Stimulated activated memory B cell treated with anti-CD40 and anti-IgM and Interleukin-4, amounts not matched to agents 10 μg/mL and 1 μg/mL and 100 μg/mL, for 72 hours (primary cell): Measurements from ENCODE around the gene ACADVL.
"Not testable (repeated sequence)": the region's sequence is repeated elsewhere in the genome, so short reads cannot be mapped to it uniquely, and the experiment has no call there.

ENCODE experiments used
- ATAC-seq: fragments of 150-1000 bp; cut with Tn5 transposase; 2 replicates; pipeline ENCODE4 v1.10.0; 2021
- H3K27ac Mint-ChIP-seq: one replicate; pipeline ENCODE4 v1.8.0; 2022; ENCODE audit warnings: mild to moderate bottlenecking, mixed read lengths
- H3K27me3 Mint-ChIP-seq: one replicate; pipeline ENCODE4 v1.8.0; 2022; ENCODE audit warnings: mixed read lengths
- H3K36me3 Mint-ChIP-seq: one replicate; pipeline ENCODE4 v1.8.0; 2022; ENCODE audit warnings: mixed read lengths
- H3K4me1 Mint-ChIP-seq: one replicate; pipeline ENCODE4 v1.8.0; 2022; ENCODE audit warnings: mixed read lengths
- H3K4me3 Mint-ChIP-seq: one replicate; pipeline ENCODE4 v1.8.0; 2022; ENCODE audit warnings: mild to moderate bottlenecking, moderate library complexity, mixed read lengths
- H3K9me3 Mint-ChIP-seq: one replicate; pipeline ENCODE4 v1.8.0; 2022; ENCODE audit warnings: mixed read lengths

ACADVL gene

DNA sequence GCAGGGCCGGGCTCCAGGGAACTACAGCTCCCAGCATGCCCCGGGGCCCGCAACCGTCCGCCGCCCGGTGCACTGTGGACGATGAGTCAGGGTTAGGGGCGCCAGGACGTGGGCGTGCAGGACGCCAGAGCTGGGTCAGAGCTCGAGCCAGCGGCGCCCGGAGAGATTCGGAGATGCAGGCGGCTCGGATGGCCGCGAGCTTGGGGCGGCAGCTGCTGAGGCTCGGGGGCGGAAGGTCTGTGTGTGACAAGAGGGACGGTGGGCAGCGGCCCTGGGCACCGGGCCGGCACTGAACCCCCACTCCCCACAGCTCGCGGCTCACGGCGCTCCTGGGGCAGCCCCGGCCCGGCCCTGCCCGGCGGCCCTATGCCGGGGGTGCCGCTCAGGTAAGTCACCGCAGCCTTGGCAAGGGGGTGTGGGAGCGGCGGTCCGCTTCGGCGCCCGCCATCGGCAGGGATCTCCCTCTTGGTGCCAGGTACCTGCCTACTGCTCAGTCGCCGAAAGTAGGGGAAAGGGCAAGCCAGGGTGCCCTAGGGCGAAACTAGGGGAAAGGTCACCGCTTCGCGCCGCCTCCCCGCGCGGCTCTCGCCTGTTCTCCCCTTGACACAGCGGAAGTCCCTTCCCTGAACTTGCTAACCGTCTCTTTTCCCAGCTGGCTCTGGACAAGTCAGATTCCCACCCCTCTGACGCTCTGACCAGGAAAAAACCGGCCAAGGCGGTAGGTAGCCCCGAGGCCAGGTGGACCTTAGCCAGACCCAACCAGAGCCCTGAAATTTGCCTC is at the start of gene ACADVL, which contains the start of gene DLG4:
Gene ACADVL, plus strand, starts transcription at position 127 of the 781 bp plus-strand sequence. Its CDS starts 47 bp downstream, at position 174.
Gene DLG4, minus strand, starts transcription at position 25 of the 781 bp plus-strand sequence.
- H3K4me1 Mint-ChIP-seq, result peaks cover 55% of the 10 kb centered on the region
- H3K27me3 Mint-ChIP-seq, result no peaks in the 10 kb centered on the region

DNA sequence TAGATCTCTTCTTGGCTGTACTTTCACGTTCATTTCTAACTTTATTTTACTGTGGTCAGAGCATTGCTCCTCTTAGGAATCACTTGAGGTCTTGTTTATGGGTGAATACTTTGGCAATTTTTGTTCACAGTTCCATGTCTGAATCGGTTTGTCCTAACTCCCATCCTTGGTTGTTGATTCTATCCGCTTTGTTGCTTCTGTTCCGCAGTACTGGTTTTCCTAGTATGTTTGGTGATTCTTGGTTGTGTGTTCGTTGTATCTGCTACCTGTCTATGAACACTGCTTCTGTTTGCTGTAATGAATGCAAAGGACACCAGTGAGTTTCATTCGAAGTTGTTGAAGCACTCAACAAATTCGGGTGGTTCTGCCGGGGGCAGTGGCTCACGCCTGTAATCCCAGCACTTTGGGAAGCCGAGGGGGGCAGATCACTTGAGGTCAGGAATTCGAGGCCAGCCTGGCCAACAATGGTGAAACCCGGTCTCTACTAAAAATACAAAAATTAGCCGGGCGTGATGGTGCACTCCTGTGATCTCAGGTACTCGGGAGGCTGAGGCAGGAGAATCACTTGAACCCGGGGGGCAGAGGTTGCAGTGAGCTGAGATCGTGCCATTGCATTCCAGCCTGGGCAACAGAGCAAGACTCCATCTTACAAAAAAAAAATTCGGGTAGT is 47.1 kb upstream of the ACADVL start:
- not testable (repeated sequence) for H3K9me3 Mint-ChIP-seq, H3K4me3 Mint-ChIP-seq, H3K27ac Mint-ChIP-seq, H3K27me3 Mint-ChIP-seq, ATAC-seq, H3K4me1 Mint-ChIP-seq, H3K36me3 Mint-ChIP-seq

More for the DNA sequence above, at the start of gene ACADVL, which contains the start of gene DLG4:
- peaks cover 9% of the 10 kb centered on the region for H3K36me3 Mint-ChIP-seq
- H3K9me3 Mint-ChIP-seq, result no peaks in the 10 kb centered on the region
- ATAC-seq, result peak; percentile 89
- H3K27ac Mint-ChIP-seq, result peak within 1 kb of the TSS; percentile 85
- H3K4me3 Mint-ChIP-seq, result peak within 1 kb of the TSS; percentile 91

DNA sequence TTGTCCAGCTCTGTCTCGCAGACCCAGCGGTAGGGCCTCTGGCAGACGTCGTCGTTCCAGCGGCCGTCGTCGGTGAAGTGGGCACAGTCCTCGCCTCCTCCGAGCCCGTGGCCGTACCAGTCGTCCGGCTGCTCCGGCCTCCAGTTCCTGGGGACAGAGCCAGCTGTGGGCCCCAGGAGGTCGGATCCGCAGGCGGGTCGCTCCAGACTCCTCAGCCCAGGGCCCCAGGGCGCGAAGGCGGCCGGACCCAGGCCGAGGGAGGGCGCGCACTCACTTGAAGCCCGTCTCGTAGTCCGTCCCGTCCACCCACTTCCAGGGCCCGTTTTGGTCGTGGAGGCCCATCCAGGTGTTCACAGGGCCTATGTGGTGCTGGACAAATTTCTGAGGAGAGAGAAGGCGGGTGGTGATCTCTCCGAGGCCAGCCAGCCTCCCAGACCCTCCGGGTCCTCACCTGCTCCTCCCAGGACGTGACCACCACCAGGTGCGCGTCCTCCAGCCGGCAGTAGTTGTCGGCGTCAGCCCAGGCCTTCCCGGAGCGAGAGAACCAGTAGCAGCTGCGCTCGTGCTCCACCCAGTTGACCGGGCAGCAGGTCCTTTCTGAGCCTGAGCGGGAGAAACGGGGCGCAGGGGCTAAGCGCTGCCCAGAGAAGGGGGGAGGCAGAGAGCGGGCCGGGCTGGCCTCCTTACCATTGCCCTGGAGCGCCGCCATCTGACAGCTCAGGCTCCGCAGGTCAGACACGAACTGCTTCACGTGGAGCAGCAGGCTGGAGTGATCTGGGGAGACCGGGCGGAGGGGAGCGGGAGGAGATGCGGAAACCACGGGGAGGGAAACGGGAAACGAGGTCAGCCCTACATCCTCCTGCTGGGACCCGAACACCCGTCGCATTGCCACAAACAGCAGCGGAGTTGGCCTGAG is 45.8 kb upstream of the ACADVL start:
- no peak overlapping the region for H3K4me3 Mint-ChIP-seq
- no peak overlapping the region for H3K27ac Mint-ChIP-seq
- peaks cover 6% of the 10 kb centered on the region for H3K4me1 Mint-ChIP-seq
- H3K36me3 Mint-ChIP-seq, result no peaks in the 10 kb centered on the region
- H3K9me3 Mint-ChIP-seq, result peaks cover 3% of the 10 kb centered on the region
- peaks cover 10% of the 10 kb centered on the region for H3K27me3 Mint-ChIP-seq
- peak; percentile 41 for ATAC-seq

DNA sequence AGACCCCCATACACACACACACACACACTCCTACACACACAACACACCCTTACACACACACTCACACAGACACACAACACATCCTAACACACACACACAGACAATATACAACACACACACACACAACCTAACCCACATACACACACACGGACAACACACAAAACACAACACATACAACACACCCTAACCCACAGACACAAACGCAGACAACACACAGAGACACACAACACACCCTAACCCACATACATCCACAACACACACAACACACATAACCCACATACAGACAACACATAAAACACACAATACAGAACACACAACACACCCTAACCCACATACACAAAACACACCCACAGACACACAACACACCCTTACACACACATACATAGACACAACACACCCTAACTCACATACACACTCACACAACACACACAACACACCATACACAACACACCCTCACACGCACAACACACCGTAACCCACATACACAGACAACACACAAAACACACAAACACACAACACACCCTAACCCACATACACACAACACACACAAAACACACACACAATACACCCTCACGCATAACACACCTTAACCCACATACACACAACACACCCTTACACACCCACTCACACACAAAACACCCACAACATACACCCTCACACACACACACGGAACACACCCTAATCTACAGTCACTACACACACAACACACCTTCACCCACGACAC is 45.0 kb upstream of the ACADVL start:
- Mint-ChIP-seq H3K4me1 (peaks cover 6% of the 10 kb centered on the region), H3K36me3 (no peaks in the 10 kb centered on the region), H3K9me3 (no peaks in the 10 kb centered on the region), H3K4me3 (no peak overlapping the region), H3K27ac (no peak overlapping the region), H3K27me3 (peaks cover 10% of the 10 kb centered on the region)
- no peak for ATAC-seq

DNA sequence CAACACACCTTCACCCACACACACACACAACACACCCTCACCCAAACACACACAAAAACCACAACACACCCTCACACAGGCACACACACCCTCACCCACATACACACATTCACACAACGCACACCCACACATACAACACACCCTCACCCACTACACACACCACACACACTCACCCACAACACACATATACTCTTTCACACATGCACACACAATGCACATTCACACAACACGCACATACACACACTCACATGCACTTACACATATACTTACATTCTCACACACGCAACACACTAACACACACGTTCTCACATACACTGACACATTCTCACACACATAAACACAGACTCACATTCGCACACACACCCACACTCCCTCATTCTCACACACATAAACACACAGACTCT is 44.4 kb upstream of the ACADVL start:
- peaks cover 6% of the 10 kb centered on the region for H3K4me1 Mint-ChIP-seq
- peaks cover 10% of the 10 kb centered on the region for H3K27me3 Mint-ChIP-seq
- no peak for ATAC-seq
- H3K27ac Mint-ChIP-seq, result no peak overlapping the region
- no peaks in the 10 kb centered on the region for H3K36me3 Mint-ChIP-seq
- H3K9me3 Mint-ChIP-seq, result no peaks in the 10 kb centered on the region
- H3K4me3 Mint-ChIP-seq, result no peak overlapping the region

DNA sequence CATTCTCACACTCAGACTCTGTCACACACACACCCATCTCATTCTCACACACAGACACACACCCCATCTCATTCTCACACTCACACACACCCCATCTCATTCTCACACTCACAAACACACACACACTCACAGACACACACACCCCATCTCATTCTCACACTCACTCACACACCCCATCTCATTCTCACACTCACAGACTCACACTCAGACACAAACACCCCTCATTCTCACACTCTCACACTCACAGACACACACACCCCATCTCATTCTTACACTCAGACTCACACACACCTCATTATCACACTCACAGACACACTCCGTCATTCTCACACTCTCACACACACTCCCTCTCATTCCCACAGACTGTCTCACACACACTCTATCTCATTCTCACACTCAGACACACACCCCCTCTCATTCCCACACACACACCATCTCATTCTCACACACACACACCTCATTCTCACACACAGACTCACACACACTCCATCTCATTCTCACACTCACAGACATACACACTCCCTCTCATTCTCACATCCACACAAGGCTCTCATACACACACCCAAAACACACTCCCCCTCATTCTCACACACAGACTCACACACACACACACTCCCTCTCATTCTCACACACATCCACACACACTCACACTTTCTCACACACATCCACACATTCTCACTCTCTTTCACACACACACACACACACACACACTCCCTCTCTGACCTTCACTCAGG is 43.5 kb upstream of the ACADVL start:
- Mint-ChIP-seq H3K36me3 (no peaks in the 10 kb centered on the region), H3K4me1 (peaks cover 6% of the 10 kb centered on the region), H3K27me3 (peaks cover 10% of the 10 kb centered on the region), H3K9me3 (no peaks in the 10 kb centered on the region), H3K27ac (no peak overlapping the region), H3K4me3 (no peak overlapping the region)
- ATAC-seq, result no peak

DNA sequence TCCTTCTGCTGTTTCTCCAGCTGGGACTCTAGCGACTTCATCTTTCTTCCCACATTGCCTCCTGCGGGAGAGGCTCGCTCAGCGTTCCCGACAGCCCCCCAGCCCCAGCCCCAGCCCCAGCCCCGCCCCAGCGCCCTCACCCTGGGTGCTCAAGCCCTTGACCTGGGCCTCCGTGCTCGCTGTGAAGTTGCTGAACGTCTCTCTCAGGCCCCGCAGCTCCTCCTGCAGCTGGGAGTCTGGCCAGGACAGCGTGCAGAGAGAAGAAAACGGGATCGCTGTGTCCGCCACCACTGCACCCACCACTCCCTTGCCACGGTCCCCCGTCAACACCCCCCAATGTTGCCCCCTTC is 42.9 kb upstream of the ACADVL start:
- Mint-ChIP-seq H3K4me1 (peaks cover 6% of the 10 kb centered on the region), H3K9me3 (no peaks in the 10 kb centered on the region), H3K27ac (no peak overlapping the region), H3K4me3 (no peak overlapping the region), H3K27me3 (peaks cover 10% of the 10 kb centered on the region), H3K36me3 (no peaks in the 10 kb centered on the region)
- no peak for ATAC-seq

DNA sequence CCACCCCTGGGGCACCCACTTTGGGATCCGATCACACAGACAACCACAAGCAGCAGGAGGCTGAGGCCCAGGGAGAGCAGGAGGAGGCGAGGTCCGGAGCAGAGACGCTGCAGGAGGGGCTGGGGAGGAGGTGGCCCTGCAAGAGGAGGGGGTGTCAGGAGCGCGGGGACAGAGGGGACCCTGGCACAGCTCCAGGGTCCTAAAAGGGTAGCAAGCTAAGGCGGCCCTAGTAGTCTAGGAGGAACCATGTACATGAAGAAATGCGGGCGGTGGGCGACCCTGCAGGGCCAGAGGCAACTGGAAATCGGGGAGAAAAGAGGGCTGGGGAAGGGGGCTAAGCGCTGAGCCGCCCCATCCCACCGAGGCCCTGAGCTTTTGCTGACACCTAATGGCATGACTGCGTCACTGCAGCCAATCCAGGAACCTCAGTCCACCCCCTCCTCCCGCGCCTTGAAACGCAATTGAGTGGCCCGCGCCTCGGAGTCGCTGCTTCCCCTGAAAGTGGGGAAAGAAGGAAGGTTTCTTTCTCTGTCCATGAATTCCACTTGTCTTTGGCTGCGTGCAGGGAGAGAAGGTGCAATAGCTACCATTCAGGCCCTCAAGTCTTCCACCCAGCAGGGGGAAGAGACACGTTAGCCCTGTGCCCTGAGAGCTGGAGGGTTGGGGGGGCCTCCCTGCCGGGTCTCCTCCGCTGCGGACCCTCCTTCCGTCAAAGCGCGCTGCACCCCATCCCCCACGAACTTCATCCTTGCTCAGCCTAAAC is 42.4 kb upstream of the ACADVL start:
- Mint-ChIP-seq H3K4me1 (peaks cover 6% of the 10 kb centered on the region), H3K4me3 (no peak overlapping the region), H3K27me3 (peaks cover 10% of the 10 kb centered on the region), H3K9me3 (no peaks in the 10 kb centered on the region), H3K36me3 (no peaks in the 10 kb centered on the region), H3K27ac (no peak overlapping the region)
- ATAC-seq, result peak; percentile 72

DNA sequence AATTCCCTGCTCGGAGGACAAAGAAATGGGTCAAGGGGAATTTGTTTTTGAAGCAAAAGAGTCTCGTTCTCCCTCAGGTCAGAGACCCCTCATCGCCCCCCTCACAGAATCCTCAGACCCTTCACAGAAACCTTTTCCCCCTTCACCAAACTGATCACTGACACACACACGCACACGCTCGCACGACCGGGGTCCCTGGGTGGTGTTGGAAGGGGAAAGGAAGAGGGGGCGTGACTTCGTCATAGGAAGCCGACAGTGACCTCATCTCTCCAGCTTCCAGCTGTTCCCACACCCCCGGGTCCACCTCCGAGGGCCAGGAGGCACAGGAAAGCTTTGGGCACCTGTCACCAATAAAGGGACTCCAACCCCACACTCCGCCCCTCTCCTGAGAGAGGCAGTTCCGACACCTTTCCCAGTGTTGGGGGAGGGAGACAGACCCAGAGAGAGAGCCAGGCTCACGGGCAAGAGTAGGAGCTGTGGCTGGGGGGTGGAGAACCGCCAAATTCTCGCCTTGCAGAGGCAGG is 41.7 kb upstream of the ACADVL start:
- no peaks in the 10 kb centered on the region for H3K36me3 Mint-ChIP-seq
- no peaks in the 10 kb centered on the region for H3K9me3 Mint-ChIP-seq
- ATAC-seq, result no peak
- H3K27ac Mint-ChIP-seq, result no peak overlapping the region
- no peak overlapping the region for H3K4me3 Mint-ChIP-seq
- peaks cover 10% of the 10 kb centered on the region for H3K27me3 Mint-ChIP-seq
- peaks cover 6% of the 10 kb centered on the region for H3K4me1 Mint-ChIP-seq

DNA sequence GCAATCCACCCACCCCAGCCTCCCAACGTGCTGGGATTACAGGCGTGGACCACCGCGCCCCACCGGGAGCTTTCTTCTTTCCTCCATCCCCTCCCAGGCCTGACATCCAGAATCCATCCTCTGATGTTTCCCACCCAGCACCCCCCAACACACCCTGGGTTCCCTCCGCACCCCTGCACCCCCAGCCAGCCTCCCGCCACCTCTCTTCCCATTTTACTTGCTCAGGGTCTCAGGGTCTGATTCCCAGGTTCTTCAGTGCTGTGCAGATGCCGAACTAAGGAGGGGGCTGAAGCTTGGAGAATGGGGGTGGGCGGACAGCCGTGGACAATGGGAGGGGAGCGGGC is 40.8 kb upstream of the ACADVL start:
- no peak for ATAC-seq
- Mint-ChIP-seq H3K4me1 (peaks cover 6% of the 10 kb centered on the region), H3K4me3 (no peak overlapping the region), H3K27me3 (peaks cover 10% of the 10 kb centered on the region), H3K9me3 (no peaks in the 10 kb centered on the region), H3K36me3 (no peaks in the 10 kb centered on the region), H3K27ac (no peak overlapping the region)

DNA sequence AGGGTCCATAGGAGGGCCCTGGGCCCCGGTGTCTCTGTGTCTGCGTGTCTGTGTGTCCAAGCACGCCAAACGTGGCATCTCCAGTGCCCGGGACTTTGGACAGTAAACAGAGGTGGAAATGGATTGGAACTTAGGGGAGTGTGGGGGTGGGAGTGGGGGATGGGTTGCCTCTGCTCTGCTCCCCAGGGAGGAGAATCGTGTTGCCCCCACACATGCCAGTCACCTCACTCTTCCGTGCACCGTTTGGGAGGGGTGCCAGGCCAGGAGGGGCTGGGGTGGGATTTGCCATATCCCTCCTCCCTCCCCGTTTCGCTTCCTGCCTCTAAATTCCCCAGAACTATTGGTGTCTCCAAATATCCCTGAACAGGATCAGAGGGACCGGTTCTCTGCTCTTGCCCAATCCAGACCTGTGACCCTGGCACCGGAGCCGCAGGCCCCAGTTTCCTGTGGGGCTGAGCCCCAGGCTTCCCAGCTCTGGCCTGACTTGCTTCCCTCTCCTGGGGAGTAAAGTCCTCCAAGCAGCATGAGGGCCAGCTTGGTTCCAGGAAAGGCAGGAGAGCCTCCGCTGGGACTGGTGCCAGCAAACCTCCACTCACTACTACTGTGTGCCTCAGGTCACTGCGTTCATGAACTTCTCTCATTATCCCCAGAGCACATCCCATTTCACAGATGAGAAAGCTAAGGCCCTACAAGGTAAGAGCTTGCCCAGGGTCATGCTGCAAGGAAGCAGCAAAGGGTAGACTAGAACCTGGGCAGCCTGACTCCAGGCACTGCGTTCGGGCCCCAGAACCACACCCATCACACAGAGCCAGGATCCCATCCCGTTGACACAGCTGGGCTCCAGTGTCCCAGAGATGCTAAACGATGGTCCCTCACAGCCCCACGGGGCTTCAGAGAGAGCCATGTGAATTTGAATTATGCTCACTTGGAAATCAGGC is 40.2 kb upstream of the ACADVL start, which contains the start of gene ASGR1:
Gene ASGR1, minus strand, starts transcription at position 54 of the 938 bp plus-strand sequence. CDS start 807 bp downstream, outside the sequence.
- Mint-ChIP-seq H3K4me3 (no peak within 1 kb of the TSS), H3K4me1 (peaks cover 6% of the 10 kb centered on the region), H3K36me3 (no peaks in the 10 kb centered on the region), H3K27ac (no peak within 1 kb of the TSS), H3K9me3 (no peaks in the 10 kb centered on the region), H3K27me3 (peaks cover 10% of the 10 kb centered on the region)
- ATAC-seq, result no peak

DNA sequence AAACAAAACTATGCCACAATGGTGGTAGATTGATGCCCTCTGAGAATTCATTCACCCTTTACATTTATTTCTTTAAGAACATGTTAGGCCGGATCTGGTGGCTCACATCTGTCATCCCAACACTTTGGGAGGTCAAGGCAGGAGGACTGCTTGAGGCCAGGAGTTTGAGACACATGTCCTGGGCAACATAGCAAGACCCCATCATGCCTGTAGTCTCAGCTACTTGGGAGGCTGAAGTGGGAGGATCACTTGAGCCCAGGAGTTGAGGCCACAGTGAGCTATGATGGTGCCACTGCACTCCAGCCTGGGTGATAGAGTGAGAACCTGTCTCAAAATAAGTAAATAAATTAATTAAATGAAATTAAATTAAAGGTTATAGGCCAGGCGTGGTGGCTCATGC is 37.6 kb upstream of the ACADVL start:
- not testable (repeated sequence) for H3K27ac Mint-ChIP-seq, H3K36me3 Mint-ChIP-seq, H3K9me3 Mint-ChIP-seq, ATAC-seq, H3K4me3 Mint-ChIP-seq
- Mint-ChIP-seq H3K27me3 (peaks cover 18% of the 10 kb centered on the region), H3K4me1 (peaks cover 12% of the 10 kb centered on the region)
